GM23248 (cell line): ENCODE results near the gene TTLL1. TPM values are rescaled to one million over a fixed set of nuclear protein-coding genes. Genes with fewer than 3 reads are reported as not detected.
"Not testable (repeated sequence)": the region's sequence is repeated elsewhere in the genome, so short reads cannot be mapped to it uniquely, and the experiment has no call there.

Experiments used
- DNase-seq: peaks from one replicate; pipeline ENCODE4 v3.0.0-alpha.2; 2015
- H2AFZ ChIP-seq: fragments of 200-600 bp; sonication (generic); 2 replicates; pipeline ENCODE4 v1.6.1; 2016; ENCODE audit warnings: antibody characterized with exemption
- H3F3A ChIP-seq: fragments of 200-600 bp; sonication (generic); 2 replicates; pipeline ENCODE4 v1.6.1; 2016; ENCODE audit warnings: mild to moderate bottlenecking, antibody characterized with exemption, mixed run types; ENCODE audit not compliant: insufficient read depth
- H3K27ac ChIP-seq: fragments of 200-600 bp; sonication (generic); 2 replicates; pipeline ENCODE4 v1.5.1; 2016; ENCODE audit warnings: mild to moderate bottlenecking
- H3K27me3 ChIP-seq: fragments of 200-600 bp; sonication (generic); replicated peaks from 2 replicates; pipeline ENCODE4 v1.6.1; 2016; ENCODE audit warnings: mild to moderate bottlenecking; ENCODE audit not compliant: insufficient read depth
- H3K36me3 ChIP-seq: fragments of 200-600 bp; sonication (generic); 2 replicates; pipeline ENCODE4 v1.6.1; 2016; ENCODE audit warnings: low read depth, mild to moderate bottlenecking
- H3K4me1 ChIP-seq: fragments of 200-600 bp; sonication (generic); 2 replicates; pipeline ENCODE4 v1.6.1; 2016; ENCODE audit warnings: mild to moderate bottlenecking; ENCODE audit not compliant: insufficient read depth
- H3K4me2 ChIP-seq: fragments of 200-600 bp; sonication (generic); one replicate; pipeline ENCODE4 v1.6.1; 2016; ENCODE audit warnings: mild to moderate bottlenecking; ENCODE audit not compliant: unreplicated experiment
- H3K4me3 ChIP-seq: fragments of 200-600 bp; sonication (generic); 2 replicates; pipeline ENCODE4 v1.5.1; 2016; ENCODE audit warnings: mild to moderate bottlenecking
- H3K79me2 ChIP-seq: fragments of 200-600 bp; sonication (generic); 2 replicates; pipeline ENCODE4 v1.6.1; 2016; ENCODE audit warnings: mild to moderate bottlenecking; ENCODE audit not compliant: insufficient read depth
- H3K9ac ChIP-seq: fragments of 200-600 bp; sonication (generic); 2 replicates; pipeline ENCODE4 v1.6.1; 2016; ENCODE audit warnings: mild to moderate bottlenecking
- H3K9me2 ChIP-seq: fragments of 200-600 bp; sonication (generic); 2 replicates; pipeline ENCODE4 v1.6.1; 2016; ENCODE audit warnings: mixed run types, mild to moderate bottlenecking, moderate library complexity; ENCODE audit not compliant: insufficient read depth
- H3K9me3 ChIP-seq: fragments of 200-600 bp; sonication (generic); one replicate; pipeline ENCODE4 v1.6.1; 2017; ENCODE audit warnings: low read depth
- H4K20me1 ChIP-seq: fragments of 200-600 bp; sonication (generic); 2 replicates; pipeline ENCODE4 v1.6.0; 2016; ENCODE audit not compliant: insufficient read depth
- EZH2 ChIP-seq: fragments of 200-600 bp; sonication (generic); IDR thresholded peaks from 2 replicates; pipeline ENCODE4 v1.6.1; 2018; ENCODE audit warnings: antibody characterized with exemption, mild to moderate bottlenecking; ENCODE audit not compliant: insufficient read depth, poor library complexity, severe bottlenecking
- EZH2phosphoT487 ChIP-seq: fragments of 200-600 bp; sonication (generic); IDR thresholded peaks from 2 replicates; pipeline ENCODE4 v1.6.1; 2018; ENCODE audit warnings: antibody characterized with exemption, moderate library complexity, mild to moderate bottlenecking, low read depth; ENCODE audit not compliant: insufficient read depth
- WGBS, 2 experiments: methylation state at CpG; one replicate each; pipeline ENCODE4 v1.1.6; 2015 to 2017; ENCODE audit warnings: low lambda C conversion rate in 2 of 2, low coverage in 1 of 2; ENCODE audit errors: missing lambda C conversion rate in 2 of 2; 5-methylcytosine and 5-hydroxymethylcytosine counted together
- in situ Hi-C: fragments of 300-500 bp; cut with MboI; formaldehyde crosslinking; loops from 2 replicates; pipeline ENCODE4 v1.15.0; 2020
- polyA plus RNA-seq: library from polyadenylated mRNA; unstranded; fragments of >200 nt; fragmentation: Nextera tagmentation; extraction: Ambion mirVana; gene quantifications from 2 replicates; pipeline ENCODE4 v1.2.1, GENCODE V29; 2016
- total RNA-seq: library from RNA; depleted of rRNA; stranded (reverse); fragments of >200 nt; shearing (Covaris generic); gene quantifications from 2 replicates; pipeline ENCODE4 v1.2.3, GENCODE V29; 2014

The TTLL1 gene
- total and polyA plus RNA-seq, 2 experiments from 2014 or later, result 16.0 to 18.5 TPM

GRCh38 chr22:42996646-42997365, 92.4 kb downstream of the TTLL1 start:
- peak; percentile 42 for DNase-seq
- WGBS, 2 experiments, result 56 to 58% methylated on average over 10 of the region's 10 CpGs
- in situ Hi-C loops, result no loop called here

GRCh38 chr22:42995654-42996053, 93.5 kb downstream of the TTLL1 start:
- in situ Hi-C loops, H3K9me3 ChIP-seq, H3K27me3 ChIP-seq, H3K36me3 ChIP-seq, DNase-seq, H2AFZ ChIP-seq, H4K20me1 ChIP-seq, H3K9me2 ChIP-seq: not testable (repeated sequence)
- Histone ChIP-seq H3K9ac (peak overlapping the region; percentile 80), H3K4me3 (peak overlapping the region; percentile 61; the same call in 1 of the 2 replicates), H3K27ac (peak overlapping the region; percentile 93), H3F3A (peaks cover 66% of the 10 kb centered on the region), H3K4me2 (peak overlapping the region; percentile 87), H3K79me2 (peaks cover 93% of the 10 kb centered on the region), H3K4me1 (peaks cover 88% of the 10 kb centered on the region)
- WGBS, 2 experiments, result 80 to 84% methylated on average over 7 of the region's 7 CpGs

More at GRCh38 chr22:42996646-42997365, 92.4 kb downstream of the TTLL1 start:
- Histone ChIP-seq H3K9ac (peak overlapping the region; percentile 20), H3K9me2 (no peaks in the 10 kb centered on the region), H3K4me2 (no peak overlapping the region), H3K9me3 (no peaks in the 10 kb centered on the region), H3K27me3 (no peaks in the 10 kb centered on the region), H4K20me1 (no peaks in the 10 kb centered on the region), H3K4me1 (peaks cover 88% of the 10 kb centered on the region), H2AFZ (no peak overlapping the region), H3F3A (peaks cover 70% of the 10 kb centered on the region), H3K79me2 (peaks cover 93% of the 10 kb centered on the region), H3K36me3 (no peaks in the 10 kb centered on the region), H3K4me3 (no peak overlapping the region), H3K27ac (peak overlapping the region; percentile 93)
- TF ChIP-seq EZH2 (no peak), EZH2phosphoT487 (no peak)

- H3K4me3 ChIP-seq, result peak overlapping the region; percentile 61
- H3F3A ChIP-seq, result peaks cover 66% of the 10 kb centered on the region
- H3K4me2 ChIP-seq, result peak overlapping the region; percentile 87
- H2AFZ ChIP-seq, result no peak overlapping the region
- TF ChIP-seq EZH2, result no peak
- TF ChIP-seq EZH2phosphoT487, result no peak
- no peaks in the 10 kb centered on the region for H3K27me3 ChIP-seq
- H3K79me2 ChIP-seq, result peaks cover 92% of the 10 kb centered on the region
- peaks cover 88% of the 10 kb centered on the region for H3K4me1 ChIP-seq
- WGBS, 2 experiments, result 2% methylated on average over 9 of the region's 9 CpGs
- H3K9me2 ChIP-seq, result no peaks in the 10 kb centered on the region
- H3K27ac ChIP-seq, result peak overlapping the region; percentile 93
- peak; percentile 95 for DNase-seq
- no peaks in the 10 kb centered on the region for H3K36me3 ChIP-seq
- in situ Hi-C loops, result no loop called here
- H3K9me3 ChIP-seq, result no peaks in the 10 kb centered on the region
- no peaks in the 10 kb centered on the region for H4K20me1 ChIP-seq
- H3K9ac ChIP-seq, result peak overlapping the region; percentile 80
Measured at GRCh38 chr22:42994917-42995562, 94.2 kb downstream of the TTLL1 start.

GRCh38 chr22:42994276-42994916, 94.8 kb downstream of the TTLL1 start:
- H3K9ac ChIP-seq, result peak overlapping the region; percentile 80
- peak overlapping the region; percentile 93 for H3K27ac ChIP-seq
- H2AFZ ChIP-seq, result no peak overlapping the region
- in situ Hi-C loops, result no loop called here
- H3K79me2 ChIP-seq, result peaks cover 90% of the 10 kb centered on the region
- no peaks in the 10 kb centered on the region for H3K9me2 ChIP-seq
- H3K4me1 ChIP-seq, result peaks cover 87% of the 10 kb centered on the region
- TF ChIP-seq EZH2phosphoT487, result no peak
- peaks cover 67% of the 10 kb centered on the region for H3F3A ChIP-seq
- DNase-seq, result no peak
- no peaks in the 10 kb centered on the region for H3K9me3 ChIP-seq
- no peaks in the 10 kb centered on the region for H3K36me3 ChIP-seq
- WGBS, 2 experiments, result 77 to 85% methylated on average over 9 to 12 of the region's 12 CpGs
- peak overlapping the region; percentile 87 for H3K4me2 ChIP-seq
- H3K4me3 ChIP-seq, result peak overlapping the region; percentile 61
- H3K27me3 ChIP-seq, result no peaks in the 10 kb centered on the region
- no peaks in the 10 kb centered on the region for H4K20me1 ChIP-seq
